Right ventricle myocardium inferior (tissue), 1 donor: ENCODE data around the gene SLC19A2. TPM values are rescaled to one million over a fixed set of nuclear protein-coding genes. Genes with fewer than 3 reads are reported as not detected.
A peak's percentile ranks its signal among the peaks of the same experiment; 100 is the strongest.

Source experiments
- ATAC-seq: fragments of 200-7000 bp; cut with Tn5 transposase; one replicate; pipeline ENCODE4 v1.9.1; 2020; ENCODE audit warnings: mild to moderate bottlenecking, moderate library complexity
- DNase-seq: peaks from one replicate; pipeline ENCODE4 v3.0.0; 2021; ENCODE audit errors: missing footprints
- intact Hi-C: fragments of 100-400 bp; cut with DNase I; formaldehyde crosslinking; loops from one replicate; pipeline ENCODE4 v1.11.0; 2022
- total RNA-seq: library from RNA; stranded (reverse); fragmentation: NEBNext Ultra II Directional; extraction: Animal tissue kit (Norgen Biotek cat#: 25700); gene quantifications from one replicate; pipeline ENCODE4 v1.2.1, GENCODE V29; 2021
- donor health status: DM: no; HTN: yes; CAD: no; lungs with severe emphysema.

Gene SLC19A2
- total RNA-seq, 1 donor from 2014 or later: 16.5 TPM

GRCh38 chr1:169484683-169485430, 887 bp downstream of the SLC19A2 start:
- ATAC-seq (peak; percentile 38), DNase-seq (peak; percentile 75)
- intact Hi-C loops: loop anchor here (5.0 to 10.0 kb wide), 2 partner anchors 380 to 407 kb away; partner anchors contain the start of genes ATP1B1 and SCYL3

DNA sequence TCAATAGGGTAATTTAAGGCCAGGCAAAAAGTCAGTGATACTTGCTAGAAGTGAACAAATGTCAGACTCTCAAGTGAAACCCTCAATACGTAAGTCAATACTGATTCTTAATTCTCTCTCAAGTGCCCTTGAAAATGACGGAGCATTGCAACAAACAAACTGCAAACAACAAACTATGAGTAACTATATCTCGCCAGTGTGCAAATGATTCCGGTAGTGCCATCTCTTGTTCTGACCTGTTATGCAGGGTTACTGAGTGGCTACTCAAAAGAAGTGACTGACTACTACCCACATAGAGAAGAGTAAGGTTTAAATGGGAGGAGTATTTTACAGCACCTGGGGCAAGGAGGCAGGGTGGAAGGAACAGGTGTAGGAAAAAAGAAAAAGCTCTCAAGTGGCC, 1.6 kb downstream of the SLC19A2 start:
- no peak for ATAC-seq
- intact Hi-C loops: loop anchor here (10.0 kb wide), 1 partner anchor 379 kb away; the partner anchor contains the start of gene ATP1B1
- no peak for DNase-seq

DNA sequence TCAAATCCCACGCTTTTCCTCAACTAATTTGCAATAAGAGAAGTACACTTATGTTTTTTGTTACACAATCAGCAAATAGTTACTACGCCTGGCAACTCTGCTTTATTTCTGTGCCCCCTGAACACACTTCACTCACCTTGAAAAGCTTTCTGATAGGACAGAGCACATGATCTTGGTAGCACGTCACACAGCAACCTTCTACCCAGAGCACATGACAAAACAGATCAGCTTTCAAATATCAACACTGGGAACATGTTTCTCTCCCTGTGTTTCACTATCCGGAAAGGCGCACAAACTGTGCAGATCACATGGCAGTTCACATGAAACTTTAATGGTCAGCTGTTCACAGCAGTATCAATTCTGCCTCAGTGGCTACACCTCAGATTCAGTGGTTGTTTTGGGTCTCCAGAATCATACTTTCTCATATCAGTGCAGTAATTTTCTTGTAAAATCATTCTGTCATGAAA, 2.2 kb downstream of the SLC19A2 start:
- peak; percentile 32 for ATAC-seq
- intact Hi-C loops: loop anchor here (10.0 kb wide), 1 partner anchor 379 kb away; the partner anchor contains the start of gene ATP1B1
- no peak for DNase-seq

DNA sequence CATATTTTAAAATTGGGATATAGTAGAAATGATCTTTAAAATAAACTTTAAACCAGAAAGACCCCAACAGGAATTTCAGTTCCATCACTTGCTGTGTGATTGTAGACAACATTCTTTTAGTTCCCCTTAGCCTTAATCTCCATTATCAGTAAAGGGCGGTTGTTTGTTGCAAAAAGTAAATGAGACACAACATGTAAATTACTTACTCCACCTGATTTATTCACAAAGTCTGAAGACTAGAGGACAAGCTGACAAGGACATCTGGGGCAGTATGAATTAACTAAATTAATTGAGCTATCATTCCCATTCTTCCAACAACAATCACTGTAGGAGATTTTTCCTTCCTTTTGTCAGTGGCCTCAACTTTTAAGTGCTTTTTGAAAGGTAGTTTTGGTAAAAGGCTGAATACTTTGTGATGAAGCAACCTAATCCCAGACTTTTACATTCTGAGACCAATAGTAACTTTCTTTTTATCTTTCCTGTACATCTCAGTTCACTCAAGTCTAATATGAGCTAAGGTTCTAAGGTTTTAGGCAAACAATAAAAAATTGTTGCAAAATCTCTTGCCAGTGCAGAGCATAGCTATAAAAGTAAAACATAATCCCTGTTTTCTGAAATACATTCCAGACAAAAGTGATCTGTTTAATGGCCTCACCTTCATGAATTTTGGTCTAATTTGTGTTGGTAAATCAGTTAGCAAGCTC, 6.2 kb downstream of the SLC19A2 start:
- ATAC-seq (no peak), DNase-seq (no peak)
- intact Hi-C loops: loop anchor here (10.0 kb wide), 1 partner anchor 375 kb away; the partner anchor contains the start of gene ATP1B1

- intact Hi-C loops: no loop called here
- ATAC-seq: no peak
Observed at GRCh38 chr1:169478094-169478672, 7.6 kb downstream of the SLC19A2 start.

GRCh38 chr1:169475806-169476387, 9.8 kb downstream of the SLC19A2 start:
- intact Hi-C loops: no loop called here
- DNase-seq: no peak
- ATAC-seq: no peak

More at GRCh38 chr1:169478094-169478672, 7.6 kb downstream of the SLC19A2 start:
- DNase-seq: no peak

GRCh38 chr1:169474302-169474995, 11.3 kb downstream of the SLC19A2 start:
- ATAC-seq (no peak), DNase-seq (no peak)
- intact Hi-C loops: no loop called here

- intact Hi-C loops: no loop called here
- ATAC-seq (no peak), DNase-seq (no peak)
Observed at GRCh38 chr1:169473347-169473746, 12.4 kb downstream of the SLC19A2 start.

DNA sequence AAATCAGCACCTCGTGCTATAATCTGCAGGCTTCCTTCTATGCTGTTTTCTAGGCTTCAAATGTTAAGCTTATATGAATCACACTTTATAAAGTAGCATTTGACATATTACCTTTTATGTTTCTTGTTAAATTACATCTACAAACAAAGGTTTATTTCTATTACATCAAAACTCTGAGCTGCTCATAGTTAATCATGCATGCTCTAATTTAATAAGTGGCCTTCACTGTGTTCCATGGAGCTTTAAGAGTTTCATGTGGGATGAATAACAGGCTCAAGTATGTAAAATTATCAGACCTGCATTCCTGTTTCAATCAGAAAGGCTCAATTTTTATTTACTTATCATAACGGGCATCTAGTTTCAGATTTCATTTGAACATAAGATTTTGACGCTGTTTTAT, 13.0 kb downstream of the SLC19A2 start:
- DNase-seq (no peak), ATAC-seq (no peak)
- intact Hi-C loops: no loop called here

DNA sequence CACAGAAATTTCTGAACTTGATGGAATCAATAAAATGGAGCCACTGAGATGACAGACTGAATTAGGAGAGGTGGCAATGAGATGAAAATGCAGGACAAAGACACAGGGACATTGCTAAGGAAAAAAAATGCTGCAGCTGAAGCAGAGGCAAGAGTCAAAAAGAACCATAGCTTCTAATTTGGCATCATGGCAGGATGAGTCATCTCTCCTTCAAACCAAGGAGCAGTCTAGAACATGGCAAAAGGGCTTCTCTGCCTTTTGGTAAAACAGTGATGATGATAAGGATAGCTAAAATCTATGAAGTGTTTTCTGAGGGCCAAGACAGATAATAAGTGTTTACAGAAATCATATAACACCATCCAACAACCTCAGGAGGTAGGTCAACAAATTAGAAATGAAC, 16.8 kb downstream of the SLC19A2 start:
- intact Hi-C loops: loop anchor here (5.0 kb wide), 1 partner anchor 43 kb away; no protein-coding TSS in a partner anchor
- DNase-seq (no peak), ATAC-seq (no peak)

DNA sequence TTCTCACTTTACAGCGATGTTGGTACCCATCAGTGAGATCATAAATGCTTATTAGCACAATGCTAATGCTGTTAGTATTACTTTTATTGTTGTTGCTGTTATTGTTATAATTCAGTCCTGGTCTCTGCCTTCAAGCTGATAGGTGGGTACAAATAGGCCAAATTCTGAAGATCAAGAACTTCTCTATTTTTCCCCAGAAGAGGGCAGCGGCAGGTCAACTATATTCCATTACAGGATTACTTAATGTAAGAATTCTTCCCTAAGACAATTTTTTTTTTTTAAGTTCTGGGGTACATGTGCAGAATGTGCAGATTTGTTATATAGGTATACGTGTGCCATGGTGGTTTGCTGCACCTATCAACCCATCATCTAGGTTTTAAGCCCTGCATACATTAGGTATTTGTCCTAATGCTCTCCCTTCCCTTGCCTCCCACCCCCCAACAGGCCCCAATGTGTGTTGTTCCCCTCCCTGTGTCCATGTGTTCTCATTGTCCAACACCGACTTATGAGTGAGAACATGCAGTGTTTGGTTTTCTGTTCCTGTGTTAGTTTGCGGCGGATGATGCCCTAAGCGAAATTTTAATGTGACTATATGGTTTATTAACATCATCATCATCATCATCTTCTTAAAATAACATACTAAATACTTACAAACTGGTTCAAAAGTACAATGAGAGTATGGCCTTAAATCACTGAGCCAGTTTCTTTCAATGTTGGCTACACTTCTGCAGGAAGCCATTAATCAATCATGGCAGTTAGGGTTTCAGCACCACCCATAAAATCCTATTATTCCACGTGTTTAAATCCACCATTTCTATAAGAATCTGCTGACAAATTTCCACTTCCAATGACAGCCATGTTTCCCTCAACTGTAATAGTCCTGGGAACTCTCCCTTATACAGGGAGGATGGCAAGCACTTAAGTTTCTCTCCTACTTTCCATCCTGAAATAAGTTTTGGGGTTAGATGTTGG, 19.2 kb downstream of the SLC19A2 start:
- intact Hi-C loops: loop anchor here (5.0 kb wide), 1 partner anchor 46 kb away; no protein-coding TSS in a partner anchor
- ATAC-seq (no peak), DNase-seq (no peak)

- intact Hi-C loops: loop anchor here (2.0 to 5.0 kb wide), 2 partner anchors 47 to 82 kb away; no protein-coding TSS in a partner anchor
- no peak for ATAC-seq
Observed at GRCh38 chr1:169465281-169465680, 20.5 kb downstream of the SLC19A2 start.

DNA sequence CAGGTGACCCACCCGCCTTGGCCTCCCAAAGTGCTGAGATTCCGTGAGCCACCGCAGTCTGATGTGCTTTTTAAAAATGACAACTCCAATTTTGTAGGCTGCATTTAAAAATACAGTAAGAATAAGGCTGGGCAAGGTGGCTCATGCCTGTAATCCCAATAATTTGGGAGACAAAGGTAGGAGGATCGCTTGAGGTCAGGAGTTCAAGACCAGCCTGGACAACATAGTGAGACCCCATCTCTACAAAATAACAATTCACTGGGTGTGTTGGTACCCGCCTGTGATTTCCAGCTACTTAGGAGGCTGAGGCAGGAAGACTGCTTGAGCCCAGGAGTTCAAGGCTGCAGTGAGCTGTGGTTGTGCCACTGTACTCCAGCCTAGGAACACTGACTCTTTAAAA, 23.4 kb downstream of the SLC19A2 start:
- intact Hi-C loops: no loop called here
- ATAC-seq: no peak
- no peak for DNase-seq

More at GRCh38 chr1:169465281-169465680, 20.5 kb downstream of the SLC19A2 start:
- DNase-seq: no peak

DNA sequence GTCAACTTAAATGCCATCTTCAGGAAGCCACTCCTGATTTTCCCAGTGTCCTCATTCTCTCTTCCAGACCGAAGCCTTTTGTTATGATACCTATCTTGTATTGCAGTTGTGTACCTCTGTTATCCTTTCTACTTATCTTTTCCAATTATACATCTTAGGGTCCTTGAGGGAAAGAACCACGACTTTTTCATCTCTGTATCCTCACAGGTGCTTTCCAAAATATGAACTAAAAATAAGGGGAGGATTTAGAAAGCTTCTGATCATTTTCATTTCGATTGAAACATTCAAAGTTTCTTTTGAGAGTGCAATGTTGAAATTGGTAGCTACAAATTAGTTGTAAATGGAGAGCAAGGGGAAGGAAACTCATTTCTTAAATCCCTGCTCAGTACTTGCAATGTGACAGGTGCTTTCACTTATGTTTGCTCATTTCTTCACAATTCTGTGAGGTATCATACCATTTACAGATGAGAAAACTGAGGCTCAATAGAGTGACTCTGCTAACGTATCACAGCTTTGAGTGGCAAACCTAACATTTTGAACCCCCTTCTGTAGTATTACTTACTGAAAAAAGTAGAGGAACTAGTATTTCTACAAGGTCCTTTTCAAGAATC, 24.2 kb downstream of the SLC19A2 start:
- DNase-seq: no peak
- intact Hi-C loops: no loop called here
- ATAC-seq: no peak

- intact Hi-C loops: no loop called here
- peak; percentile 60 for ATAC-seq
- peak; percentile 72 for DNase-seq
Observed at GRCh38 chr1:169460191-169460833, 25.4 kb downstream of the SLC19A2 start.

DNA sequence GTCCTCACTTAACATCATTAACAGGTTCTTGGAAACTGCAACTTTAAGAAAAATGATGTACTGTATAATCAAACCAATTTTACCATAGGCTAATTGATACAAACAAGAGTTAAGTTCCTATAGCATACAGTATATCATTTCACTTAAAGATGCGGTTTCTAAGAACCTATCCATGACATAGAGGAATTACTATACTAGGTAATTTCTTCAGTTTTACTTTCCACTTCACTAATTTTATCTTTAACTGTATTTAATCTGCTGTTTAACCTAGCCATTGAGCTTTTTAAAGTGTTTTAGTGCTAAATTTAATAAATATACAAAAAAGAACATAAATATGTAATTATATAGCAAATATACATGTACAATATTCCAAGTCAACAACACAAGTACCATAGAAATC, 28.3 kb downstream of the SLC19A2 start:
- DNase-seq: no peak
- intact Hi-C loops: no loop called here
- no peak for ATAC-seq
